Hepatocyte (in vitro differentiated cells): ENCODE measurements around the gene EML6.

Source experiments
- CTCF ChIP-seq: fragments of 200-600 bp; sonication (generic); IDR thresholded peaks from 2 replicates; pipeline ENCODE4 v1.5.1; 2016; ENCODE audit warnings: antibody characterized with exemption, mild to moderate bottlenecking; ENCODE audit not compliant: poor library complexity
- EZH2 ChIP-seq: fragments of 200-600 bp; sonication (generic); IDR thresholded peaks from 2 replicates; pipeline ENCODE4 v1.6.1; 2016; ENCODE audit warnings: antibody characterized with exemption, mild to moderate bottlenecking, borderline replicate concordance
- EZH2phosphoT487 ChIP-seq: fragments of 200-600 bp; sonication (generic); IDR thresholded peaks from one replicate; pipeline ENCODE4 v1.6.1; 2018; ENCODE audit warnings: antibody characterized with exemption, mild to moderate bottlenecking, low read depth, moderate library complexity; ENCODE audit not compliant: unreplicated experiment, severe bottlenecking

- no peak for TF ChIP-seq CTCF
- TF ChIP-seq EZH2phosphoT487, result no peak
- TF ChIP-seq EZH2, result no peak
Observed at GRCh38 chr2:55011831-55012671, 288.6 kb downstream of the EML6 start.
